Omental fat pad (tissue), 4 donors: ENCODE data around the gene ORC5. TPM values are rescaled to one million over a fixed set of nuclear protein-coding genes. Genes with fewer than 3 reads are reported as not detected.
"Not testable (repeated sequence)": the region's sequence is repeated elsewhere in the genome, so short reads cannot be mapped to it uniquely, and the experiment has no call there.

Experiments
- ATAC-seq: fragments of 150-250 bp; one replicate; pipeline ENCODE4 v1.9.1; 2016; ENCODE audit warnings: mild to moderate bottlenecking, moderate library complexity; ENCODE audit not compliant: low FRiP score
- DNase-seq: peaks from one replicate; pipeline ENCODE4 v3.0.0-alpha.2; 2019; ENCODE audit warnings: low spot score
- total RNA-seq, 4 donors: library from RNA; depleted of rRNA; stranded (reverse); fragments of >200 nt; gene quantifications; one replicate each; pipeline ENCODE4 v1.1.0, GENCODE V29; 2016
- TF ChIP-seq, protein P1 (sequence below), 3 donors: fragments of 450-650 bp; IDR thresholded peaks; one replicate each; pipeline ENCODE4 v1.5.1; 2016 to 2017; ENCODE audit warnings: antibody characterized with exemption in 3 of 3, mild to moderate bottlenecking in 3 of 3, moderate library complexity in 2 of 3

Gene ORC5
- total RNA-seq, 4 donors from 2014 or later, result 9.4 to 19.9 (median 13.1) TPM

- TF ChIP-seq, protein P1, sequence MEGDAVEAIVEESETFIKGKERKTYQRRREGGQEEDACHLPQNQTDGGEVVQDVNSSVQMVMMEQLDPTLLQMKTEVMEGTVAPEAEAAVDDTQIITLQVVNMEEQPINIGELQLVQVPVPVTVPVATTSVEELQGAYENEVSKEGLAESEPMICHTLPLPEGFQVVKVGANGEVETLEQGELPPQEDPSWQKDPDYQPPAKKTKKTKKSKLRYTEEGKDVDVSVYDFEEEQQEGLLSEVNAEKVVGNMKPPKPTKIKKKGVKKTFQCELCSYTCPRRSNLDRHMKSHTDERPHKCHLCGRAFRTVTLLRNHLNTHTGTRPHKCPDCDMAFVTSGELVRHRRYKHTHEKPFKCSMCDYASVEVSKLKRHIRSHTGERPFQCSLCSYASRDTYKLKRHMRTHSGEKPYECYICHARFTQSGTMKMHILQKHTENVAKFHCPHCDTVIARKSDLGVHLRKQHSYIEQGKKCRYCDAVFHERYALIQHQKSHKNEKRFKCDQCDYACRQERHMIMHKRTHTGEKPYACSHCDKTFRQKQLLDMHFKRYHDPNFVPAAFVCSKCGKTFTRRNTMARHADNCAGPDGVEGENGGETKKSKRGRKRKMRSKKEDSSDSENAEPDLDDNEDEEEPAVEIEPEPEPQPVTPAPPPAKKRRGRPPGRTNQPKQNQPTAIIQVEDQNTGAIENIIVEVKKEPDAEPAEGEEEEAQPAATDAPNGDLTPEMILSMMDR (IDR thresholded peaks at IDR 0.05), result no peak
- DNase-seq (no peak), ATAC-seq (no peak)
Observed at GRCh38 chr7:104196161-104196560, 11.7 kb downstream of the ORC5 start.

DNA sequence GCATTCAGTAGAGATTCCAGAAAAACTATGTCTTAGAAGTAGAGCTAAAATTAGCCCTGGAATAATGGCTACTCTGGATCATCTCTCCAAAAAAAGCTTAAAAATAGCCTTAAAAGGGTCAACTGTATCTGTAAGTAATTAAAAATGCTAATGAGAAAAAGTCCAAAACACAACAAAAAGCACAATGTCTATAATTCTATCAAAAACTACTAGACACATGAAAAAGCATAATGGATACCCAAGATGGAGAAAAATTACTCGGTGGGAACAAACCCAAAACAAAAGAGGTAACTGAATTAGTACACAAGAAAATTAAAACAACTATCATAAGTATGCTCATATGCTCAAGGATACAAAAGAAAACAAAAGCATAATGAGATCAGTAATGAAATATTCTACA is 15.4 kb downstream of the ORC5 start:
- TF ChIP-seq, protein P1 (IDR thresholded peaks at IDR 0.05), result no peak
- ATAC-seq (no peak), DNase-seq (no peak)

DNA sequence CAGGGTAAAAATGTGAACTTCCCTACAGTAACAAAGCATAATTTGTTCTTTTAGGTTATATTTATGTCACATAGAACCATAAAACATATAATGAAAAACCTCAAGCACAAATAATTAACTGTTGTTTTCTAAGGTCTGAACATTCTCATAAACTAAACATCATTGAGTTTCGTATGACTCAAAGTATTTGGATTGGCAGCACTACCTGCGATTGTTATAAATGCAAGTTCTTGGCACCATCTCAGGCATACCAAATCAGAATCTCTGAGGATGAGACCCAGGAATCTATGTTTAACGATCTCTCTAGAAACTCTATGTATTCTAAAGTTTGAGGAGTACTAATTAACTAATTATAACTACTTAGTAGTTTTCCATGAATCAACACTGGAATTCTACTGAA is 22.5 kb downstream of the ORC5 start:
- TF ChIP-seq, protein P1 (IDR thresholded peaks at IDR 0.05), result no peak
- ATAC-seq, result no peak

DNA sequence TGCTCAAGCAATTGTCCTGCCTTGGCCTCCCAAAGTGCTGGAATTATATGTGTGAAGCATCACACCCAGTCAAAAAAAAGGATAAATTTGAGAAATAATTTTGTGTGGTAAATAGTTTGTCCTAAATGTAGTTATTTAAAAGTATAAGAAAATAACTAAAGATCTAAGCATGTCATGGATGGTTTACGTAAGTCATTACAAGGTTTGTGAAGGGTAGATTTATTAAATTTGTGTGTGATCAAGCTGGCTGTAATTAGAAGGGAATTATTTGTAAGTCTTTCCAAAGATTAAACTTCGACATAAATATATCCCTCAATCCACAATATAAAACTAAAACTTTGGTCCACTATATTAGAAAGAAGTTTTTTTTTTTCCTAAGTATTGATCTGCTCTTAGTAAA is 28.6 kb downstream of the ORC5 start:
- ATAC-seq (no peak), DNase-seq (no peak)
- TF ChIP-seq, protein P1 (IDR thresholded peaks at IDR 0.05), result no peak

More for the DNA sequence above, 22.5 kb downstream of the ORC5 start:
- no peak for DNase-seq

GRCh38 chr7:104177565-104178083 is 30.2 kb downstream of the ORC5 start:
- not testable (repeated sequence) for ATAC-seq

DNA sequence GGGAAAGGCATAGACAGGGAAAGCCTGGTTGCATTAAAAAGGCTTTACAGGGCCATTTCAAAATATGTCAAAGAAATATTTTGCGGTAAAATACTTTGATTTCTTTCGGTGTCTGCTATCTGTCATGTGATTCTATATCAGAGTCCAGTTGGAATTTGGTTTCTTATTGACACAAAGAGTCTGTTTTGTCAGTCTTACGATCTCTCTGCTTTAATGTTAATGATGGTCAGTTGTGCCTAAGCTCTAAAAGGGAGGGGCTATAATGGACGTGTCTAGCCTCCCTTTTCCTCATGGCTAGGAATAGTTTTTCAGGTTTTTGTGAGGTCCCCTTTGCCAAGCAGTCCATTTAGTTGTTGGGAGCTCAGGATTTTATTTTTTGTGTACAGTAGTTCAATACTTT is 31.5 kb downstream of the ORC5 start:
- DNase-seq (no peak), ATAC-seq (no peak)
- TF ChIP-seq, protein P1 (IDR thresholded peaks at IDR 0.05), result no peak

More at GRCh38 chr7:104177565-104178083, 30.2 kb downstream of the ORC5 start:
- not testable (repeated sequence) for DNase-seq

DNA sequence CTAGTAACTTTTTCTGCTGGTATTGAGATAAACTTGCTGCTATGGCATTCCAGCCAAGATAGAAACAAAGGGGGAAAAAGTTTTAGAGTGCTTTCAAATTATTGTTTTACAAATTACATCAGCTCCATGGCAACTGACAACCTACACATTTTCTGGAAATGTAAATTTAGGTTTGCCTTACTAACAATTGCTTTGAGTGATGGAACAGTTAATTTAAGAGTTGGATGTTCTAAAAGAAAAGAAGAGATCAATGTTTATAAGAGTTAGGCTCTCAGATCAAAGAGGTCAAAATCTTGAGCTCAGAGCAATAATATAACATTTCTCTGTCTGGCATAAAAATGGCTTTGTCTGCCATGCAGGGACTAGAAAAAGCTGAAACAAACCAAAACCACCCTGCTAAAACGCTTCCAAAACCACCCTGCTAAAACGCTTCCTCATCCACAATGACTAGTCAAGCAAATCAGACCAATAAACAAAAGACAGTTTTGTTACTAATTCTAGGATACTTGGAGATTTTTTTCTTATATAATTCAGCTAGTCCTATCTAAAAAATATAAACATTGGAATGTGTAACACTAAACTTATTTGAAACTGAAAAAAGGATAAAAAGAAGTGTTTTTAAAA is 32.3 kb downstream of the ORC5 start:
- ATAC-seq, result no peak
- DNase-seq, result no peak
- TF ChIP-seq, protein P1 (IDR thresholded peaks at IDR 0.05), result no peak
